WTC11 (cell line): ENCODE results near the gene GPX1. TPM values are rescaled to one million over a fixed set of nuclear protein-coding genes. Genes with fewer than 3 reads are reported as not detected.

Experiments
- ATAC-seq: fragments of 200-7000 bp; cut with Tn5 transposase; 2 replicates; pipeline ENCODE4 v1.10.0; 2021; ENCODE audit warnings: mild to moderate bottlenecking, moderate library complexity
- CTCF ChIA-PET: fragments of 300-600 bp; sonication (Branson Sonifier 250); formaldehyde crosslinking; loops from one replicate; lab custom pipeline; 2021; ENCODE audit warnings: antibody characterized with exemption; lab: Charles Lee
- POLR2A ChIA-PET: fragments of 350-600 bp; sonication (Branson Sonifier 250); formaldehyde crosslinking; loops from one replicate; lab custom pipeline; 2021; ENCODE audit warnings: antibody characterized with exemption; lab: Charles Lee
- DNase-seq: peaks from one replicate; pipeline ENCODE4 v3.0.0; 2021; ENCODE audit warnings: low spot score
- H3K27ac Mint-ChIP-seq: 2 replicates; pipeline ENCODE4 v1.8.0; 2021; ENCODE audit warnings: mixed read lengths
- H3K27me3 Mint-ChIP-seq: 2 replicates; pipeline ENCODE4 v1.8.0; 2021; ENCODE audit warnings: low read depth, mild to moderate bottlenecking, moderate library complexity, mixed read lengths
- H3K36me3 Mint-ChIP-seq: 2 replicates; pipeline ENCODE4 v1.8.0; 2021; ENCODE audit warnings: mixed read lengths
- H3K4me1 Mint-ChIP-seq: 2 replicates; pipeline ENCODE4 v1.8.0; 2022; ENCODE audit warnings: mixed read lengths
- H3K4me3 Mint-ChIP-seq: 2 replicates; pipeline ENCODE4 v1.8.0; 2021; ENCODE audit warnings: mild to moderate bottlenecking, moderate library complexity, mixed read lengths
- H3K9me3 Mint-ChIP-seq: 2 replicates; pipeline ENCODE4 v1.8.0; 2021; ENCODE audit warnings: mixed read lengths
- CBFB ChIP-seq: sonication (generic); formaldehyde crosslinking; IDR thresholded peaks from 2 replicates; pipeline ENCODE4 v1.8.1; 2022; ENCODE audit warnings: mild to moderate bottlenecking, low read depth, missing genetic modification reagents
- CREM ChIP-seq: sonication (generic); formaldehyde crosslinking; IDR thresholded peaks from 2 replicates; pipeline ENCODE4 v1.8.1; 2022; ENCODE audit warnings: mild to moderate bottlenecking, missing genetic modification reagents, moderate library complexity
- FOXK1 ChIP-seq: sonication (generic); formaldehyde crosslinking; IDR thresholded peaks from 2 replicates; pipeline ENCODE4 v1.8.0; 2022; ENCODE audit warnings: mild to moderate bottlenecking, moderate library complexity, missing genetic modification reagents
- FOXP1 ChIP-seq: sonication (generic); formaldehyde crosslinking; IDR thresholded peaks from 2 replicates; pipeline ENCODE4 v1.8.0; 2022; ENCODE audit warnings: missing genetic modification reagents, mild to moderate bottlenecking, moderate library complexity, borderline replicate concordance
- MXD4 ChIP-seq: fragments of 250-450 bp; sonication (Bioruptor Pico); IDR thresholded peaks from 2 replicates; pipeline ENCODE4 v1.8.0; 2021; ENCODE audit warnings: mild to moderate bottlenecking, moderate library complexity, borderline replicate concordance
- NR2C2 ChIP-seq: sonication (generic); formaldehyde crosslinking; IDR thresholded peaks from 2 replicates; pipeline ENCODE4 v1.8.0; 2022; ENCODE audit warnings: mild to moderate bottlenecking, missing genetic modification reagents
- NR3C1 ChIP-seq: sonication (generic); formaldehyde crosslinking; conservative IDR thresholded peaks from 2 replicates; pipeline ENCODE4 v1.8.1; 2023; ENCODE audit warnings: low read depth, mild to moderate bottlenecking, missing genetic modification reagents
- SMAD4 ChIP-seq: sonication (generic); formaldehyde crosslinking; IDR thresholded peaks from 2 replicates; pipeline ENCODE4 v1.8.0; 2022; ENCODE audit warnings: mild to moderate bottlenecking, missing genetic modification reagents
- SOX15 ChIP-seq: fragments of 250-450 bp; sonication (Bioruptor Pico); IDR thresholded peaks from 2 replicates; pipeline ENCODE4 v1.9.0; 2021; ENCODE audit warnings: mild to moderate bottlenecking
- ZNF423 ChIP-seq: fragments of 250-450 bp; sonication (Bioruptor Pico); IDR thresholded peaks from 2 replicates; pipeline ENCODE4 v2.1.2; 2022; ENCODE audit warnings: mild to moderate bottlenecking, moderate library complexity
- total RNA-seq: library from RNA; stranded (reverse); gene quantifications from 3 replicates; pipeline ENCODE4 v1.2.3, GENCODE V29; 2021
- TF ChIP-seq, protein P1 (sequence below): sonication (generic); formaldehyde crosslinking; IDR thresholded peaks from 2 replicates; pipeline ENCODE4 v1.8.1; 2022; ENCODE audit warnings: missing genetic modification reagents, borderline replicate concordance
- TF ChIP-seq, protein P2 (sequence below): fragments of 250-450 bp; sonication (Bioruptor Pico); IDR thresholded peaks from 2 replicates; pipeline ENCODE4 v1.9.0; 2021; ENCODE audit warnings: moderate library complexity, mild to moderate bottlenecking, inconsistent platforms, borderline replicate concordance

The GPX1 gene
- total RNA-seq, 1 experiment from 2014 or later: 323 TPM

DNA sequence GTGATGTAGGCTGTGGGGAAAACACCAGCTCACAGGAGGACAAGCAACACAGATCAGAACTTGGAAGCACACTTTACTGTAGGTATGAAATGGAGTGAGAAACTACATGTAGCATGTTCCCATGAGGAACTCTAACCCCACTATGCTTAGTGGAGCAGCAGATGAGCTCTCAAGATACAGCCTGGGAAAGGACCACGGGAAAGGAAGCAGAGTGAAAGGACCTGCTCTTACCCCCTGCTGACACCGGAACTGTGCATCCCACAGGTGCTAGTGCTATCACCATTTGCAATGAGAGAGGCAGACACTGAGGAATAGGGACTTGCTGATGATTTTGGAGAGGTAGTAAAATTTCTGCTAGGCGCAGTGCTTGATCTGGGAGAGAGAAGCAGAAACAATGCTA is 46.9 kb downstream of the GPX1 start (continued):
- TF ChIP-seq, protein P1, sequence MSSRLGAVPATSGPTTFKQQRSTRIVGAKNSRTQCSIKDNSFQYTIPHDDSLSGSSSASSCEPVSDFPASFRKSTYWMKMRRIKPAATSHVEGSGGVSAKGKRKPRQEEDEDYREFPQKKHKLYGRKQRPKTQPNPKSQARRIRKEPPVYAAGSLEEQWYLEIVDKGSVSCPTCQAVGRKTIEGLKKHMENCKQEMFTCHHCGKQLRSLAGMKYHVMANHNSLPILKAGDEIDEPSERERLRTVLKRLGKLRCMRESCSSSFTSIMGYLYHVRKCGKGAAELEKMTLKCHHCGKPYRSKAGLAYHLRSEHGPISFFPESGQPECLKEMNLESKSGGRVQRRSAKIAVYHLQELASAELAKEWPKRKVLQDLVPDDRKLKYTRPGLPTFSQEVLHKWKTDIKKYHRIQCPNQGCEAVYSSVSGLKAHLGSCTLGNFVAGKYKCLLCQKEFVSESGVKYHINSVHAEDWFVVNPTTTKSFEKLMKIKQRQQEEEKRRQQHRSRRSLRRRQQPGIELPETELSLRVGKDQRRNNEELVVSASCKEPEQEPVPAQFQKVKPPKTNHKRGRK (CRISPR knock-in tag): no peak
- TF ChIP-seq FOXK1 (CRISPR knock-in tag) (no peak), CREM (no peak)
- TF ChIP-seq, all 79 proteins: peak for 0

DNA sequence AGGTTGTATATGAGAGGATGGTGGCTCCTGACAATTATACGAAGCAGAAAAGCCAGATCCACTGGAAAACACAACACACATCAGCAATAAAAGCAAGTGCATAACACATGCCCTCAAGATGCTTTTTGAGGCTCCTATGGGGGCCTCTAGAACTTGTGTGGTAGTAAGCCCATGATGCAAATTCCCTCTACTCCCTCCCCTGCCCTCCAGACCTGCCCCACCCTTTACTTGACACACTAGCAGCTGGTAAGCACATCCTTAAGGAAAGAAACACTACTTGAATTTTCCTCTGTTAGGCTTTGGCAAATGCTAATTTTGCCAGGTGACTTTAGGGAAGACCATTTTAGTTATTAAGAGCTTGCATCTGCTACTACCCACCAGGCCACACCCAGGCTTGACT is 47.5 kb downstream of the GPX1 start:
- ATAC-seq (no peak), DNase-seq (no peak)
- H3K36me3 Mint-ChIP-seq: peaks cover 22% of the 10 kb centered on the region
- H3K9me3 Mint-ChIP-seq: no peaks in the 10 kb centered on the region
- ChIA-PET CTCF (no interaction called here), POLR2A (no interaction called here)
- H3K4me1 Mint-ChIP-seq: peaks cover 2% of the 10 kb centered on the region; the same call in 1 of the 2 replicates
- TF ChIP-seq CBFB (no peak), SOX15 (CRISPR knock-in tag) (no peak), FOXP1 (CRISPR knock-in tag) (no peak), NR2C2 (CRISPR knock-in tag) (no peak), SMAD4 (CRISPR knock-in tag) (no peak), MXD4 (CRISPR knock-in tag) (no peak), ZNF423 (no peak), NR3C1 (CRISPR knock-in tag) (no peak)
- TF ChIP-seq, protein P2, sequence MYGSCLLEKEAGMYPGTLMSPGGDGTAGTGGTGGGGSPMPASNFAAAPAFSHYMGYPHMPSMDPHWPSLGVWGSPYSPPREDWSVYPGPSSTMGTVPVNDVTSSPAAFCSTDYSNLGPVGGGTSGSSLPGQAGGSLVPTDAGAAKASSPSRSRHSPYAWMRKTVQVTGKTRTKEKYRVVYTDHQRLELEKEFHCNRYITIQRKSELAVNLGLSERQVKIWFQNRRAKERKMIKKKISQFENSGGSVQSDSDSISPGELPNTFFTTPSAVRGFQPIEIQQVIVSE (CRISPR knock-in tag): no peak
- no peak overlapping the region for H3K4me3 Mint-ChIP-seq
- no peak overlapping the region for H3K27ac Mint-ChIP-seq
- no peaks in the 10 kb centered on the region for H3K27me3 Mint-ChIP-seq

Other genes starting within 250 kb of the GPX1 start
- gene USP19, start 237.5 kb downstream of the GPX1 start, total RNA-seq: 72.4 to 75.8 TPM (median 73.3 TPM) in 3 replicates
- gene LAMB2, start 225.3 kb downstream of the GPX1 start, total RNA-seq: 118 to 134 TPM (median 130 TPM) in 3 replicates
- 29.8 to 32.0 TPM (median 29.8 TPM) in 3 replicates for gene CCDC71, start 192.0 kb downstream of the GPX1 start, total RNA-seq
- 13.5 to 21.5 TPM (median 16.1 TPM) in 3 replicates for gene KLHDC8B, start 186.8 kb downstream of the GPX1 start, total RNA-seq
- 2.1 to 2.5 TPM (median 2.4 TPM) in 3 replicates for gene C3orf62, start 81.1 kb downstream of the GPX1 start, total RNA-seq
- gene USP4, start 18.3 kb downstream of the GPX1 start, total RNA-seq: 29.1 to 38.5 TPM (median 36.6 TPM) in 3 replicates
- 367 to 398 TPM (median 389 TPM) in 3 replicates for gene RHOA, start 53.6 kb upstream of the GPX1 start, total RNA-seq
- 10.1 to 11.9 TPM (median 11.5 TPM) in 3 replicates for gene TCTA, start 54.1 kb upstream of the GPX1 start, total RNA-seq
- 54.6 to 66.6 TPM (median 57.8 TPM) in 3 replicates for gene AMT, start 64.1 kb upstream of the GPX1 start, total RNA-seq
- gene NICN1, start 71.0 kb upstream of the GPX1 start, total RNA-seq: 11.0 to 12.7 TPM (median 11.5 TPM) in 3 replicates
- 113 to 119 TPM (median 115 TPM) in 3 replicates for gene DAG1, start 111.9 kb upstream of the GPX1 start, total RNA-seq
- gene BSN, start 196.1 kb upstream of the GPX1 start, total RNA-seq: 1.7 to 2.8 TPM (median 2.4 TPM) in 3 replicates